ENCODE measurements around the gene GOLGA6L2.
"Not testable (repeated sequence)": the region's sequence is repeated elsewhere in the genome, so short reads cannot be mapped to it uniquely, and the experiment has no call there.

The GOLGA6L2 gene

DNA sequence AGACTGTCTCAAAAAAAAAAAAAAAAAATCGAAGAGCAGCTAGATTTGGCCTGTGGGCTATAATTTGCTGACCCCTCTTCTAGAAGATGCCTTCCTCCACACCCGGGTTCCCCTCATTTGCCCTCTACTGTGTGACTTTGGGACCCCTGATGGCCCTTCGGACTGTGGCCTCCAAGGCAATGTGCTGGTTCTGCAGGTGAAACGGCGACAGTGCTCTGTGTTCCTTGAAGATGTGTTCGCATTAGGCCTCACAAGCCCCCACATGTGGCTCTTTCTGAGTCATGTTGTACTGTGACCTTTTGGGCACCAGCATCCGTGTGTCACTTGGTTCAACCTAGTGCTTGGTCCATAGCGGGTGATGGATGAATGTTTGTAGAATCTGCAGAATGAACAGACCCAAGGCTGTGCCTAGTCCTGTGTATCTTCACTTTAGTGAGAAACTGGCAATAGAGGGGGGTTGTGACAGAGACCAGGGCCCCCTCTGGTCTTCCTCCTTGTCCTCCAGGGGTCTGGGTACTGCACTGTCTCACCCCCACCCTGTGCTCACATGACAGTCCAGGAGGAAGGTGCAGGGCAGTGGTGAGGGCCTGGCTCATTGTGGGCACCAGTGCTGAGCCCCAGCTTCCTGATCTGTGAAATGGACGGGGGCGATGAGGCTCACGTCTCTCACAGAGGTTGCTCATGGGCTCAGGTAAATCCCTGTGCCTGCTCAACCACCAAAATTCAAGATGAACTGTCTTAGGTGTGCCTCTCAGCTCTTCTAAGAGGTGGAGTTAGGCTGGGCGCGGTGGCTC, 22.7 kb downstream of the GOLGA6L2 start:
- TF ChIP-seq, protein P1, sequence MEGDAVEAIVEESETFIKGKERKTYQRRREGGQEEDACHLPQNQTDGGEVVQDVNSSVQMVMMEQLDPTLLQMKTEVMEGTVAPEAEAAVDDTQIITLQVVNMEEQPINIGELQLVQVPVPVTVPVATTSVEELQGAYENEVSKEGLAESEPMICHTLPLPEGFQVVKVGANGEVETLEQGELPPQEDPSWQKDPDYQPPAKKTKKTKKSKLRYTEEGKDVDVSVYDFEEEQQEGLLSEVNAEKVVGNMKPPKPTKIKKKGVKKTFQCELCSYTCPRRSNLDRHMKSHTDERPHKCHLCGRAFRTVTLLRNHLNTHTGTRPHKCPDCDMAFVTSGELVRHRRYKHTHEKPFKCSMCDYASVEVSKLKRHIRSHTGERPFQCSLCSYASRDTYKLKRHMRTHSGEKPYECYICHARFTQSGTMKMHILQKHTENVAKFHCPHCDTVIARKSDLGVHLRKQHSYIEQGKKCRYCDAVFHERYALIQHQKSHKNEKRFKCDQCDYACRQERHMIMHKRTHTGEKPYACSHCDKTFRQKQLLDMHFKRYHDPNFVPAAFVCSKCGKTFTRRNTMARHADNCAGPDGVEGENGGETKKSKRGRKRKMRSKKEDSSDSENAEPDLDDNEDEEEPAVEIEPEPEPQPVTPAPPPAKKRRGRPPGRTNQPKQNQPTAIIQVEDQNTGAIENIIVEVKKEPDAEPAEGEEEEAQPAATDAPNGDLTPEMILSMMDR (IDR thresholded peaks at IDR 0.05; ENCODE audit: insufficient read depth, low read depth, low read length, missing control alignments): no peak
- no peak for DNase-seq (ENCODE audit: low read depth)
- H3K4me3 ChIP-seq (ENCODE audit: low read length): no peak overlapping the region

DNA sequence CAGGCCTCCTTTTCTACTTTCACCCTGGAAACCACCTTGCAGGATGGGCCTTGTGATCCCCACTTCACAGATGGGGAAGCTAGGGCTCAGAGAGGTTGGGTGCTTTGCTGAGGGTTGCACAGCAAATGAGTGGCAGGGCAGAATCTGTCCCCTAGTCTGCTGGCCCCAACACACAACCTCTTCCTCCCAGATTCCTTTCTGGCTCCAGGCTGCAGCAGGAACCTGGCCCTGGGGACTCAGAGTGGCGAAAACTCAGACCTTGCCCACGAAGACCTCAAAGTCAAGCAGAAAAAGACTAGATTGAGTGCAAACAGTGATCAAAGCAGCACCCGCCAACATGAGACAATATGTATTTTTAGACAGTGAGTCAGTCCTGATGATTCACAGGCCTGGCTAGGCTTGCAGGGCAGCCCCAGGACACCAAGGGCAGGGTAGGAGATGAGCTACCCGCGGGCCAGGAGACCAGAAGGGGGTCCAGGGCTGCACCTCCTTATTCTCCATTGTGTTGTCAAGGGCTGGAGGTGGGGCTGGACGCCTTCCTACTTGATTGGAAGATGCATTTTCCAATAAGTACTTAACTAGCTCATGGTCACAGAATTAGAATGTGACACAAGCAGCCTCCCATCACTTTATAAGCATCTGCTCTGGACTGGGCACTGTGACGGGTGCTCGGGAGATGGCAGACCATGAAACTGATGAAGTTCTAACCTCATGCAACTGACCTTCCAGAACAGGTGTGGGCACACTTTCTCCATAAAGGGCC, 23.9 kb downstream of the GOLGA6L2 start:
- H3K4me3 ChIP-seq (ENCODE audit: low read length): no peak overlapping the region
- TF ChIP-seq, protein P1 (IDR thresholded peaks at IDR 0.05; ENCODE audit: insufficient read depth, low read depth, low read length, missing control alignments): no peak
- DNase-seq (ENCODE audit: low read depth): no peak

DNA sequence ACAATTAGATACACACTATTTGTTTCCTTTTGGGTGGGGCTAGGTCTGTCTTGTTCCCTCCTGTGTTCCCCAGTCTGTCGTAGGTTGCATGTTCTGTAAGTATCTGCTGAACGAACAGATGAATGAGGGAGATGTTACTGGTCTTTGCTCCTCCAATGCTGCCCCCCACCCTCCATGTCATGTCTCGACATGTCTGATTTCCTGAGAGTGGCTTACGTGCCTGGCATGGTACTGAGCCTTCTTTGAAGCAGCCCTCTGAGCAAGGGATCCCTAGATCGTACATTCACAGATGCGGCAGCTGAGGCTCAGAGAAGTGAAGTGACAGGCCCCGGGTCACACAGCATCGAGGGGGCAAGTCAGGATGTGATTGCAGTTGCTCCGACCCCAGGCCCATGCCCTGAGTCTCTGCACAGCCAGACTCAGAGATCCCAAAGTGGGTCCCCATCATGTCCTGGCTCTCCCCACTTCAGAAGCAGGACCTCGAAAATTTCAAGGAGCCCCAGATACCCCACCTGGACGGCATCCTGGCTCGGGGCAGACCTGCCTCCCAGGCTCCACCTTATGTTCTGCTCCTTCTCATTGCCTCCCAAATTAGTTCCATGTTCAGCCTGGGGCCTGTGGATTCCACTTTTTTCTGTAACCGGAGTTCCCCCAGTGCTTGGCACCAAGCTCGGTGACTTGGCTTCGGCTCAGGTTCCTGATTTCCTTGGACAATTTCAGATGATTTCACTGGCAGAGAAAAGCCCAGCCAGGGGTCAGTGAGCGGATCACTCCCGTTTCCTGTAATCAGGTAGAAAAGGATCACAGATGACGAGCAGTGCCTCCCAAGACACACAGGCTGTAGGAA, 24.7 kb downstream of the GOLGA6L2 start:
- TF ChIP-seq, protein P1 (IDR thresholded peaks at IDR 0.05; ENCODE audit: insufficient read depth, low read depth, low read length, missing control alignments): no peak

DNA sequence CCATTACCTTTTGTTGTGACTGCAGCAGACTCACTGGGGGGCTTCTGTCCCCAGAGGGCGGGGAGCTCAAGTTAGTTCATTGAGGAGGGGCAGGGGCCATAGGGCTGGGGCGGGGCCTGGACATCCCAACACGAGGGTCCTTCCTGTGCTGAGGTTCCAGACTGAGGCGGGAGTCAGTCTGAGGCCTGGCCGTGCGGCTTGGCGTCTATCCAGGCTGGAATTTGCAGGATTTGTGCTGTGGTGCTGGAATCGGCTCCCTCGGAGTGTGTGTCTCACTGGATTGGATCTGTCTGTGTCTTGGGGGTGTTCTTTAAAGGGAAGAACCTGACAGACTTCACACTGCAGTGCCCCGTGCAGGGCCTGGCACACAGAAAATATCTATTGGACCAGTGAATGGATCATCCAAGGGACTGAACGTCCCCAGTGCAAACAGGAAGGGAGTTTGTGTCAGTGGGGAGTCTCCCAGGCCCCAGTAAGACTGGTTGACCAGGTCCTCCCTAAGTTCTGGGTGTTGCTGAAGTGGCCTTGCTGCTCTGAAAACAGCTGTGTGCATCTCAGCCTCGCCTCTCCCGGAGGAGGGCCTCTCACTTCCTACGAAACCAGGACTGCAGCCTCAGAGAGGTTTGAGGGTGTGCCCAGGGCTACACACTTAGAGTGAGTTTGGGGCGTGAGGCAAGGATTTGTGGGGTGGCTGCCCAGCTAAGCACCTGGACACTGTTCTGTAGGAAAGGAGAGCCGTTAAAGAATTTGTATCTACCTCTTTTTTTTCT, 26.1 kb downstream of the GOLGA6L2 start:
- H3K4me3 ChIP-seq (ENCODE audit: low read length): no peak overlapping the region
- TF ChIP-seq, protein P1 (IDR thresholded peaks at IDR 0.05; ENCODE audit: insufficient read depth, low read depth, low read length, missing control alignments): no peak
- DNase-seq (ENCODE audit: low read depth): peak; percentile 16

More for the DNA sequence above, 24.7 kb downstream of the GOLGA6L2 start:
- H3K4me3 ChIP-seq (ENCODE audit: low read length): no peak overlapping the region
- DNase-seq (ENCODE audit: low read depth): no peak

DNA sequence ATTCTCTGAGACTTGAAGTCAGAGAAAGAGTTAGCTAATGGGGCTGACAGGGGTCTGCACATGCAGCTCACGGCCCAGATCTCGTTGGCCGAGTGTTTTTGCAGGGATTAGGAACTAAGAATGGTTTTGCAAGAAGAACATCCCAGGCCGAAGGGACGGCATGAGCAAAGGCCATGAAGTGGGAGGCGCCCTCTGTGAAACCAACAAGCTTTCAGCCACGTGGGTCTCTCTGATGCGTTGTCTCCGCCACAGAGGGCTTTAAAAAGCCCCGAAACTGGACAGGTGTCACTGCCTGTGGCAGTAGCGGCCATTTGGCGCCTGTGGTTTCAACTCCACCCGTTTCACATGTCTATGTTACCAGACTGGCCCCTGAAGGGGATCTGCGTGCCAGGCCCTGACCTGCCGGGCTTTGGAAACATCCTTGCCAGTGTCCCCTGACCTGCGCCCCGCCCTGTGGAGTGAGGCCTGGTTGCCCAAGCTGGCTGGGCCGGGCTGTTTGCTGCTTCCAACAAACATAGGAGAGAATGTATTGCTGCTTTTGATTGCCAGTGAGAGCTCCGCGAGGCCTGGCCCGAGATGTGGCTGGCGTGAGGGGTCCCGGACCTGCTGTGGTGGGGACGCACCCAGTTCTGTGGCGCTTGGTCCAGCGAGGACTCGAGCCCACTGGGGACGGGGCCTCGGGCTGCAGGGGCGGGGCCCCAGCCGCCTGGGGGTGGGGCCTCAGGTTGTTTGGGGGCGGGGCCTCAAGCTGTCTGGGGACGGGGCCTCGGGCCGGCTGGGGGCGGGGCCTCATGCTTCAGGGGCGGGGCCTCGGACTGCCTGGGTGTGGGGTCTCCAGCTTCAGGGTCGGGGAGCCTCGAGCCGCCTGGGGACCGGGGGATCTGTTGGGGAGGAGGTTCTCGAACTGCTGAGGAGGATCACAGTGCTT, 30.4 kb downstream of the GOLGA6L2 start:
- TF ChIP-seq, protein P1 (IDR thresholded peaks at IDR 0.05; ENCODE audit: insufficient read depth, low read depth, low read length, missing control alignments): no peak
- no peak overlapping the region for H3K4me3 ChIP-seq (ENCODE audit: low read length)
- no peak for DNase-seq (ENCODE audit: low read depth)

DNA sequence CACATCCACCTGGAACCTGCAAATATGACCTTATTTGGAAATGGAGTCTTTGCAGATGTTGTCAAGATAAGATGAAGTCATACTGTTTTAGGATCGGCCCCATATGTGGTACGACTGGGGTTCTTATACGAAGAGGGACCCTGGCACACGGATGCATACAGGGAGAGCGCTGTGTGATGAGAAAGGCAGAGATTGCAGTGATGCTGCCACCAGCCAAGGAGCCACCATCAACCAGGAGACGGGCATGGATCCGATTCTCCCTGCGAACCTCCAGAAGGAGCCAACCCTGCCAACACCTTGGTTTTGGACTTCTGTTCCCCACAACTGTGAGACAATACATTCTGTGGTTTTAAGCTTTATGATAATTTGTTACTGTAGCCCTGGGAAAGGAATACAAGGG, 31.2 kb downstream of the GOLGA6L2 start:
- DNase-seq (ENCODE audit: low read depth); H3K4me3 ChIP-seq (ENCODE audit: low read length): not testable (repeated sequence)

Data from epithelial cell of esophagus (primary cell).